Measurements from ENCODE around the gene CNTD1.

CNTD1 gene

GRCh38 chr17:42804918-42805367 lies 6.3 kb downstream of the CNTD1 start:
- Histone ChIP-seq H3K4me1 (ENCODE audit: control insufficient read depth, insufficient read depth, low read length, poor library complexity, severe bottlenecking) (no peaks in the 10 kb centered on the region), H3K27ac (ENCODE audit: insufficient read depth, low read length, poor library complexity, severe bottlenecking) (no peak overlapping the region)

GRCh38 chr17:42806249-42806648 lies 7.6 kb downstream of the CNTD1 start:
- Histone ChIP-seq H3K36me3 (ENCODE audit: control insufficient read depth, insufficient read depth, low read length) (peaks cover 21% of the 10 kb centered on the region), H3K9me3 (ENCODE audit: control insufficient read depth, low read length) (no peaks in the 10 kb centered on the region), H3K4me3 (ENCODE audit: insufficient read depth, low read depth, low read length, poor library complexity, severe bottlenecking) (no peak overlapping the region), H3K27ac (ENCODE audit: insufficient read depth, low read length, poor library complexity, severe bottlenecking) (no peak overlapping the region), H3K4me1 (ENCODE audit: control insufficient read depth, insufficient read depth, low read length, poor library complexity, severe bottlenecking) (no peaks in the 10 kb centered on the region), H3K27me3 (replicated peaks; ENCODE audit: control insufficient read depth, insufficient read depth, low read length, poor library complexity, severe bottlenecking) (no peaks in the 10 kb centered on the region)
- no peak for DNase-seq

More at GRCh38 chr17:42804918-42805367, 6.3 kb downstream of the CNTD1 start:
- Histone ChIP-seq H3K9me3 (ENCODE audit: control insufficient read depth, low read length) (no peaks in the 10 kb centered on the region), H3K27me3 (replicated peaks; ENCODE audit: control insufficient read depth, insufficient read depth, low read length, poor library complexity, severe bottlenecking) (no peaks in the 10 kb centered on the region), H3K4me3 (ENCODE audit: insufficient read depth, low read depth, low read length, poor library complexity, severe bottlenecking) (no peak overlapping the region), H3K36me3 (ENCODE audit: control insufficient read depth, insufficient read depth, low read length) (peaks cover 8% of the 10 kb centered on the region)
- DNase-seq: no peak

- H3K9me3 ChIP-seq (ENCODE audit: control insufficient read depth, low read length): no peaks in the 10 kb centered on the region
- no peak overlapping the region for H3K27ac ChIP-seq (ENCODE audit: insufficient read depth, low read length, poor library complexity, severe bottlenecking)
- no peaks in the 10 kb centered on the region for H3K4me1 ChIP-seq (ENCODE audit: control insufficient read depth, insufficient read depth, low read length, poor library complexity, severe bottlenecking)
- DNase-seq: no peak
- H3K4me3 ChIP-seq (ENCODE audit: insufficient read depth, low read depth, low read length, poor library complexity, severe bottlenecking): no peak overlapping the region
- H3K36me3 ChIP-seq (ENCODE audit: control insufficient read depth, insufficient read depth, low read length): peaks cover 42% of the 10 kb centered on the region
- no peaks in the 10 kb centered on the region for H3K27me3 ChIP-seq (replicated peaks; ENCODE audit: control insufficient read depth, insufficient read depth, low read length, poor library complexity, severe bottlenecking)
Measured at GRCh38 chr17:42809250-42809649, 10.6 kb downstream of the CNTD1 start.

- H3K27me3 ChIP-seq (replicated peaks; ENCODE audit: control insufficient read depth, insufficient read depth, low read length, poor library complexity, severe bottlenecking): no peaks in the 10 kb centered on the region
- H3K36me3 ChIP-seq (ENCODE audit: control insufficient read depth, insufficient read depth, low read length): peaks cover 83% of the 10 kb centered on the region
- H3K9me3 ChIP-seq (ENCODE audit: control insufficient read depth, low read length): no peaks in the 10 kb centered on the region
- no peak for DNase-seq
- no peak overlapping the region for H3K27ac ChIP-seq (ENCODE audit: insufficient read depth, low read length, poor library complexity, severe bottlenecking)
- no peaks in the 10 kb centered on the region for H3K4me1 ChIP-seq (ENCODE audit: control insufficient read depth, insufficient read depth, low read length, poor library complexity, severe bottlenecking)
- no peak overlapping the region for H3K4me3 ChIP-seq (ENCODE audit: insufficient read depth, low read depth, low read length, poor library complexity, severe bottlenecking)
Measured at GRCh38 chr17:42814633-42815399, 16.2 kb downstream of the CNTD1 start.

GRCh38 chr17:42817866-42818265 lies 19.2 kb downstream of the CNTD1 start:
- H3K27ac ChIP-seq (ENCODE audit: insufficient read depth, low read length, poor library complexity, severe bottlenecking): no peak overlapping the region
- peaks cover 74% of the 10 kb centered on the region for H3K36me3 ChIP-seq (ENCODE audit: control insufficient read depth, insufficient read depth, low read length)
- DNase-seq: no peak
- no peak overlapping the region for H3K4me3 ChIP-seq (ENCODE audit: insufficient read depth, low read depth, low read length, poor library complexity, severe bottlenecking)
- peaks cover 2% of the 10 kb centered on the region for H3K4me1 ChIP-seq (ENCODE audit: control insufficient read depth, insufficient read depth, low read length, poor library complexity, severe bottlenecking)
- H3K27me3 ChIP-seq (replicated peaks; ENCODE audit: control insufficient read depth, insufficient read depth, low read length, poor library complexity, severe bottlenecking): no peaks in the 10 kb centered on the region
- no peaks in the 10 kb centered on the region for H3K9me3 ChIP-seq (ENCODE audit: control insufficient read depth, low read length)

GRCh38 chr17:42818379-42818778 lies 19.7 kb downstream of the CNTD1 start:
- DNase-seq: no peak
- no peak overlapping the region for H3K4me3 ChIP-seq (ENCODE audit: insufficient read depth, low read depth, low read length, poor library complexity, severe bottlenecking)
- H3K9me3 ChIP-seq (ENCODE audit: control insufficient read depth, low read length): no peaks in the 10 kb centered on the region
- H3K27ac ChIP-seq (ENCODE audit: insufficient read depth, low read length, poor library complexity, severe bottlenecking): no peak overlapping the region
- peaks cover 68% of the 10 kb centered on the region for H3K36me3 ChIP-seq (ENCODE audit: control insufficient read depth, insufficient read depth, low read length)
- no peaks in the 10 kb centered on the region for H3K27me3 ChIP-seq (replicated peaks; ENCODE audit: control insufficient read depth, insufficient read depth, low read length, poor library complexity, severe bottlenecking)
- peaks cover 6% of the 10 kb centered on the region for H3K4me1 ChIP-seq (ENCODE audit: control insufficient read depth, insufficient read depth, low read length, poor library complexity, severe bottlenecking)

GRCh38 chr17:42819939-42820535 lies 21.4 kb downstream of the CNTD1 start:
- H3K4me3 ChIP-seq (ENCODE audit: insufficient read depth, low read depth, low read length, poor library complexity, severe bottlenecking): no peak overlapping the region
- H3K27ac ChIP-seq (ENCODE audit: insufficient read depth, low read length, poor library complexity, severe bottlenecking): no peak overlapping the region
- H3K4me1 ChIP-seq (ENCODE audit: control insufficient read depth, insufficient read depth, low read length, poor library complexity, severe bottlenecking): peaks cover 10% of the 10 kb centered on the region
- H3K27me3 ChIP-seq (replicated peaks; ENCODE audit: control insufficient read depth, insufficient read depth, low read length, poor library complexity, severe bottlenecking): no peaks in the 10 kb centered on the region
- peak; percentile 13 to 39 (median 24) for DNase-seq
- peaks cover 52% of the 10 kb centered on the region for H3K36me3 ChIP-seq (ENCODE audit: control insufficient read depth, insufficient read depth, low read length)
- no peaks in the 10 kb centered on the region for H3K9me3 ChIP-seq (ENCODE audit: control insufficient read depth, low read length)

- H3K9me3 ChIP-seq (ENCODE audit: control insufficient read depth, low read length): no peaks in the 10 kb centered on the region
- peaks cover 10% of the 10 kb centered on the region for H3K4me1 ChIP-seq (ENCODE audit: control insufficient read depth, insufficient read depth, low read length, poor library complexity, severe bottlenecking)
- H3K27me3 ChIP-seq (replicated peaks; ENCODE audit: control insufficient read depth, insufficient read depth, low read length, poor library complexity, severe bottlenecking): no peaks in the 10 kb centered on the region
- no peak for DNase-seq
- H3K27ac ChIP-seq (ENCODE audit: insufficient read depth, low read length, poor library complexity, severe bottlenecking): no peak overlapping the region
- peaks cover 40% of the 10 kb centered on the region for H3K36me3 ChIP-seq (ENCODE audit: control insufficient read depth, insufficient read depth, low read length)
- H3K4me3 ChIP-seq (ENCODE audit: insufficient read depth, low read depth, low read length, poor library complexity, severe bottlenecking): no peak overlapping the region
Measured at GRCh38 chr17:42821176-42821575, 22.5 kb downstream of the CNTD1 start.

- H3K4me1 ChIP-seq (ENCODE audit: control insufficient read depth, insufficient read depth, low read length, poor library complexity, severe bottlenecking): peaks cover 10% of the 10 kb centered on the region
- no peaks in the 10 kb centered on the region for H3K27me3 ChIP-seq (replicated peaks; ENCODE audit: control insufficient read depth, insufficient read depth, low read length, poor library complexity, severe bottlenecking)
- no peaks in the 10 kb centered on the region for H3K9me3 ChIP-seq (ENCODE audit: control insufficient read depth, low read length)
- no peak overlapping the region for H3K27ac ChIP-seq (ENCODE audit: insufficient read depth, low read length, poor library complexity, severe bottlenecking)
- H3K4me3 ChIP-seq (ENCODE audit: insufficient read depth, low read depth, low read length, poor library complexity, severe bottlenecking): no peak overlapping the region
- no peak for DNase-seq
- no peaks in the 10 kb centered on the region for H3K36me3 ChIP-seq (ENCODE audit: control insufficient read depth, insufficient read depth, low read length)
Measured at GRCh38 chr17:42827472-42827871, 28.8 kb downstream of the CNTD1 start.

- no peak overlapping the region for H3K27ac ChIP-seq (ENCODE audit: insufficient read depth, low read length, poor library complexity, severe bottlenecking)
- H3K4me1 ChIP-seq (ENCODE audit: control insufficient read depth, insufficient read depth, low read length, poor library complexity, severe bottlenecking): peaks cover 4% of the 10 kb centered on the region
- H3K4me3 ChIP-seq (ENCODE audit: insufficient read depth, low read depth, low read length, poor library complexity, severe bottlenecking): no peak overlapping the region
- H3K27me3 ChIP-seq (replicated peaks; ENCODE audit: control insufficient read depth, insufficient read depth, low read length, poor library complexity, severe bottlenecking): no peaks in the 10 kb centered on the region
- H3K36me3 ChIP-seq (ENCODE audit: control insufficient read depth, insufficient read depth, low read length): no peaks in the 10 kb centered on the region
- H3K9me3 ChIP-seq (ENCODE audit: control insufficient read depth, low read length): no peaks in the 10 kb centered on the region
- DNase-seq: no peak
Measured at GRCh38 chr17:42830971-42831370, 32.3 kb downstream of the CNTD1 start.

Measured in effector memory CD4-positive, alpha-beta T cell (primary cell).